Hepatocyte (in vitro differentiated cells): ENCODE results near the gene MCL1. TPM values are rescaled to one million over a fixed set of nuclear protein-coding genes. Genes with fewer than 3 reads are reported as not detected.
A peak's percentile ranks its signal among the peaks of the same experiment; 100 is the strongest.

Experiments used
- DNase-seq: peaks from one replicate; pipeline ENCODE4 v3.0.0-alpha.2; 2016; ENCODE audit warnings: low spot score
- H2AFZ ChIP-seq: fragments of 200-600 bp; sonication (generic); 2 replicates; pipeline ENCODE4 v1.6.0; 2016; ENCODE audit warnings: antibody characterized with exemption, mild to moderate bottlenecking
- H3K27ac ChIP-seq: fragments of 200-600 bp; sonication (generic); 2 replicates; pipeline ENCODE4 v1.5.1; 2016; ENCODE audit warnings: mild to moderate bottlenecking
- H3K27me3 ChIP-seq: fragments of 200-600 bp; sonication (generic); 2 replicates; pipeline ENCODE4 v1.6.1; 2016
- H3K36me3 ChIP-seq: fragments of 200-600 bp; sonication (generic); replicated peaks from 2 replicates; pipeline ENCODE4 v1.5.1; 2016; ENCODE audit warnings: low read depth; ENCODE audit not compliant: insufficient read depth
- H3K4me1 ChIP-seq: fragments of 200-600 bp; sonication (generic); 2 replicates; pipeline ENCODE4 v1.5.1; 2016; ENCODE audit warnings: mild to moderate bottlenecking, moderate library complexity; ENCODE audit not compliant: insufficient read depth
- H3K4me2 ChIP-seq: fragments of 200-600 bp; sonication (generic); 2 replicates; pipeline ENCODE4 v1.6.0; 2016
- H3K4me3 ChIP-seq: fragments of 200-600 bp; sonication (generic); 2 replicates; pipeline ENCODE4 v1.5.1; 2016; ENCODE audit warnings: mild to moderate bottlenecking
- H3K79me2 ChIP-seq: fragments of 200-600 bp; sonication (generic); 2 replicates; pipeline ENCODE4 v1.6.0; 2017; ENCODE audit warnings: mild to moderate bottlenecking
- H3K9me2 ChIP-seq: fragments of 200-600 bp; sonication (generic); replicated peaks from 2 replicates; pipeline ENCODE4 v1.6.0; 2017; ENCODE audit warnings: mild to moderate bottlenecking; ENCODE audit not compliant: insufficient read depth
- H3K9me3 ChIP-seq: fragments of 200-600 bp; sonication (generic); 2 replicates; pipeline ENCODE4 v1.5.1; 2016; ENCODE audit warnings: low read depth, mild to moderate bottlenecking
- H4K20me1 ChIP-seq: fragments of 200-600 bp; sonication (generic); 2 replicates; pipeline ENCODE4 v1.6.0; 2016; ENCODE audit warnings: mild to moderate bottlenecking; ENCODE audit not compliant: insufficient read depth, poor library complexity, severe bottlenecking
- EZH2 ChIP-seq: fragments of 200-600 bp; sonication (generic); IDR thresholded peaks from 2 replicates; pipeline ENCODE4 v1.6.1; 2016; ENCODE audit warnings: antibody characterized with exemption, mild to moderate bottlenecking, borderline replicate concordance
- EZH2phosphoT487 ChIP-seq: fragments of 200-600 bp; sonication (generic); IDR thresholded peaks from one replicate; pipeline ENCODE4 v1.6.1; 2018; ENCODE audit warnings: antibody characterized with exemption, mild to moderate bottlenecking, low read depth, moderate library complexity; ENCODE audit not compliant: unreplicated experiment, severe bottlenecking
- whole genome bisulfite sequencing: methylation state at CpG from one replicate; pipeline ENCODE4 v1.1.6; 2016; ENCODE audit warnings: low lambda C conversion rate; ENCODE audit errors: missing lambda C conversion rate; 5-methylcytosine and 5-hydroxymethylcytosine counted together
- polyA plus RNA-seq: library from polyadenylated mRNA; unstranded; fragments of >200 nt; fragmentation: Nextera tagmentation; extraction: Ambion mirVana; gene quantifications from 2 replicates; pipeline ENCODE4 v1.2.1, GENCODE V29; 2016
- total RNA-seq: library from RNA; depleted of rRNA; stranded (reverse); fragments of >200 nt; gene quantifications from 2 replicates; pipeline ENCODE4 v1.2.3, GENCODE V29; 2014
- TF ChIP-seq, protein P1 (sequence below): fragments of 200-600 bp; sonication (generic); IDR thresholded peaks from 2 replicates; pipeline ENCODE4 v1.5.1; 2016; ENCODE audit warnings: antibody characterized with exemption, mild to moderate bottlenecking; ENCODE audit not compliant: poor library complexity

MCL1 gene
- total and polyA plus RNA-seq, 2 experiments from 2014 or later: 150 to 388 TPM

DNA sequence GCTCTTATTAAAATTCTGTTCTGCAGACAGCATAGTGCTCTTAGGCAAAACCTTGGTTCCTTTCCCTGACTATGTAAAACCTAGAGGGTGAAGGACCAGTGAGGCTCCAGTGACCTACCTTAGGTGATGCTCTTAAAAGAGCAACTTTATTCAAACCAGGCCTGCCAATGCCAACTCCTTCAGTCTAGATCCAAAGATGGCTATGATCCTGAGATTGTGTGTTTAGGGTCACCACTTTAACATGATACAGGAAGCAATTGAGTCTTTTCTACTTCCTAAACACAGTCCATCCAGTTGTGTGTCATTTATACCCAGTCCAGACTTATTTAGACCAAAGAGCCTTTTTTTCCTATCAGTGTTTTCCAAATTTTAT, 10.8 kb downstream of the MCL1 start:
- no peaks in the 10 kb centered on the region for H3K36me3 ChIP-seq
- peaks cover 71% of the 10 kb centered on the region for H3K4me1 ChIP-seq
- peaks cover 77% of the 10 kb centered on the region for H3K79me2 ChIP-seq
- peak overlapping the region; percentile 73 for H3K4me2 ChIP-seq
- H2AFZ ChIP-seq: no peak overlapping the region
- peak overlapping the region; percentile 91 for H3K27ac ChIP-seq
- H3K9me3 ChIP-seq: no peaks in the 10 kb centered on the region
- DNase-seq: no peak
- H3K27me3 ChIP-seq: no peaks in the 10 kb centered on the region
- TF ChIP-seq, protein P1, sequence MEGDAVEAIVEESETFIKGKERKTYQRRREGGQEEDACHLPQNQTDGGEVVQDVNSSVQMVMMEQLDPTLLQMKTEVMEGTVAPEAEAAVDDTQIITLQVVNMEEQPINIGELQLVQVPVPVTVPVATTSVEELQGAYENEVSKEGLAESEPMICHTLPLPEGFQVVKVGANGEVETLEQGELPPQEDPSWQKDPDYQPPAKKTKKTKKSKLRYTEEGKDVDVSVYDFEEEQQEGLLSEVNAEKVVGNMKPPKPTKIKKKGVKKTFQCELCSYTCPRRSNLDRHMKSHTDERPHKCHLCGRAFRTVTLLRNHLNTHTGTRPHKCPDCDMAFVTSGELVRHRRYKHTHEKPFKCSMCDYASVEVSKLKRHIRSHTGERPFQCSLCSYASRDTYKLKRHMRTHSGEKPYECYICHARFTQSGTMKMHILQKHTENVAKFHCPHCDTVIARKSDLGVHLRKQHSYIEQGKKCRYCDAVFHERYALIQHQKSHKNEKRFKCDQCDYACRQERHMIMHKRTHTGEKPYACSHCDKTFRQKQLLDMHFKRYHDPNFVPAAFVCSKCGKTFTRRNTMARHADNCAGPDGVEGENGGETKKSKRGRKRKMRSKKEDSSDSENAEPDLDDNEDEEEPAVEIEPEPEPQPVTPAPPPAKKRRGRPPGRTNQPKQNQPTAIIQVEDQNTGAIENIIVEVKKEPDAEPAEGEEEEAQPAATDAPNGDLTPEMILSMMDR: no peak
- TF ChIP-seq EZH2phosphoT487 (no peak), EZH2 (no peak)
- H3K4me3 ChIP-seq: no peak overlapping the region
- no peaks in the 10 kb centered on the region for H3K9me2 ChIP-seq
- peaks cover 18% of the 10 kb centered on the region for H4K20me1 ChIP-seq

GRCh38 chr1:150567717-150568593, 11.5 kb downstream of the MCL1 start:
- Histone ChIP-seq H3K4me3 (no peak overlapping the region), H3K4me1 (peaks cover 71% of the 10 kb centered on the region), H3K27ac (peak overlapping the region; percentile 91), H3K4me2 (peak overlapping the region; percentile 73), H3K9me3 (no peaks in the 10 kb centered on the region), H4K20me1 (peaks cover 12% of the 10 kb centered on the region), H3K36me3 (no peaks in the 10 kb centered on the region), H3K27me3 (no peaks in the 10 kb centered on the region), H2AFZ (no peak overlapping the region), H3K9me2 (no peaks in the 10 kb centered on the region), H3K79me2 (peaks cover 77% of the 10 kb centered on the region)
- TF ChIP-seq, protein P1: no peak
- no peak for TF ChIP-seq EZH2phosphoT487
- no peak for TF ChIP-seq EZH2
- DNase-seq: peak; percentile 94
- WGBS: 2% methylated on average over 10 of the region's 10 CpGs

- DNase-seq: peak; percentile 15
- Histone ChIP-seq H3K4me3 (no peak overlapping the region), H3K9me3 (no peaks in the 10 kb centered on the region), H3K4me1 (peaks cover 71% of the 10 kb centered on the region), H4K20me1 (peaks cover 6% of the 10 kb centered on the region), H3K27ac (peak overlapping the region; percentile 91), H3K27me3 (no peaks in the 10 kb centered on the region), H3K9me2 (no peaks in the 10 kb centered on the region), H3K79me2 (peaks cover 76% of the 10 kb centered on the region), H2AFZ (no peak overlapping the region), H3K4me2 (peak overlapping the region; percentile 73), H3K36me3 (no peaks in the 10 kb centered on the region)
- 34% methylated on average over 3 of the region's 3 CpGs for WGBS
- TF ChIP-seq, protein P1: no peak
- TF ChIP-seq EZH2phosphoT487 (no peak), EZH2 (no peak)
Measured at GRCh38 chr1:150567341-150567716, 12.1 kb downstream of the MCL1 start.
